HG02840 (cell line): Measurements from ENCODE around the gene TBC1D22B.

Source experiments
- ATAC-seq: cut with Tn5 transposase; IDR thresholded peaks from one replicate; pipeline ENCODE4 v1.9.1; 2021; ENCODE audit warnings: mild to moderate bottlenecking, moderate library complexity, moderate number of reproducible peaks; ENCODE audit not compliant: unreplicated experiment, low FRiP score

Gene TBC1D22B

GRCh38 chr6:37257634-37258404 is at the start of gene TBC1D22B, which contains the start of gene TMEM217:
TBC1D22B (plus strand) TSS chr6:37257772; CDS start chr6:37257918, 146 bp downstream.
TMEM217 (minus strand) TSS chr6:37258144; CDS start chr6:37219030, 39,114 bp downstream.
- ATAC-seq = peak; percentile 92

- no peak for ATAC-seq
Observed at GRCh38 chr6:37207903-37208456, 49.6 kb upstream of the TBC1D22B start.

- ATAC-seq = no peak
Observed at GRCh38 chr6:37208793-37209192, 48.8 kb upstream of the TBC1D22B start.

- ATAC-seq = no peak
Observed at GRCh38 chr6:37209461-37210205, 47.9 kb upstream of the TBC1D22B start.

GRCh38 chr6:37210313-37210968 is 47.1 kb upstream of the TBC1D22B start:
- no peak for ATAC-seq

- ATAC-seq = no peak
Observed at GRCh38 chr6:37212268-37212667, 45.3 kb upstream of the TBC1D22B start.

GRCh38 chr6:37218061-37218460 is 39.5 kb upstream of the TBC1D22B start:
- ATAC-seq = no peak

- no peak for ATAC-seq
Observed at GRCh38 chr6:37218511-37218910, 39.1 kb upstream of the TBC1D22B start.

GRCh38 chr6:37221585-37222124 is 35.9 kb upstream of the TBC1D22B start:
- ATAC-seq = no peak

GRCh38 chr6:37222125-37222967 is 35.2 kb upstream of the TBC1D22B start:
- peak; percentile 87 for ATAC-seq

- ATAC-seq = no peak
Observed at GRCh38 chr6:37222992-37223391, 34.6 kb upstream of the TBC1D22B start.

- ATAC-seq = no peak
Observed at GRCh38 chr6:37225350-37226169, 32.0 kb upstream of the TBC1D22B start.

- ATAC-seq = no peak
Observed at GRCh38 chr6:37230104-37230503, 27.5 kb upstream of the TBC1D22B start.

- ATAC-seq = no peak
Observed at GRCh38 chr6:37232430-37233017, 25.0 kb upstream of the TBC1D22B start.

- no peak for ATAC-seq
Observed at GRCh38 chr6:37233541-37233940, 24.0 kb upstream of the TBC1D22B start.

- ATAC-seq = no peak
Observed at GRCh38 chr6:37236921-37237320, 20.7 kb upstream of the TBC1D22B start.

GRCh38 chr6:37237789-37238188 is 19.8 kb upstream of the TBC1D22B start:
- ATAC-seq = no peak

- no peak for ATAC-seq
Observed at GRCh38 chr6:37238381-37238780, 19.2 kb upstream of the TBC1D22B start.
